K562 (cell line): ENCODE measurements around the gene ARID3B. TPM values are rescaled to one million over a fixed set of nuclear protein-coding genes. Genes with fewer than 3 reads are reported as not detected.

ENCODE experiments used
- MYNN ChIP-seq, 2 experiments: sonication (generic); formaldehyde crosslinking in 1 of 2; IDR thresholded peaks; 2 replicates each; pipeline versions ENCODE4 v1.5.0 to v1.6.1; 2016 to 2020; ENCODE audit warnings: antibody characterized with exemption in 1 of 2, missing genetic modification reagents in 1 of 2
- RAD21 ChIP-seq, 2 experiments: fragments of 250-450 bp in 1 of 2; fragments of 450-650 bp in 1 of 2; sonication (Bioruptor Pico) in 1 of 2; formaldehyde crosslinking in 1 of 2; IDR thresholded peaks in 1 of 2; conservative IDR thresholded peaks in 1 of 2; 2 replicates each; pipeline versions ENCODE4 v1.4.0 to v1.8.0; 2020 to 2022; ENCODE audit warnings: mild to moderate bottlenecking in 2 of 2, moderate library complexity in 1 of 2
- RBM17 ChIP-seq: fragments of 200-400 bp; formaldehyde crosslinking; IDR thresholded peaks from 2 replicates; pipeline ENCODE4 v1.6.1; 2017; ENCODE audit warnings: low read depth, mild to moderate bottlenecking, low read length, borderline replicate concordance
- TEAD2 ChIP-seq: fragments of 450-650 bp; IDR thresholded peaks from 2 replicates; pipeline ENCODE4 v1.6.1; 2016; ENCODE audit warnings: missing genetic modification characterization, control low read depth, missing compliant biosample characterization
- ZNF217 ChIP-seq: sonication (generic); formaldehyde crosslinking; IDR thresholded peaks from 2 replicates; pipeline ENCODE4 v1.8.0; 2022; ENCODE audit warnings: mild to moderate bottlenecking, missing genetic modification reagents
- polyA plus RNA-seq, 8 experiments: library from polyadenylated mRNA; depleted of rRNA in 4 of 8; stranded (reverse) in 5 of 8; unstranded in 3 of 8; fragments of >200 nt; fragmentation: Nextera tagmentation in 2 of 8; fragmentation: Illumina TruSeq in 1 of 8; extraction: Ambion mirVana in 2 of 8; extraction: Trizol in 1 of 8; gene quantifications; 2 replicates each; pipeline versions ENCODE4 v1.2.1 to v1.2.3, GENCODE V29; 2011 to 2014; ENCODE audit warnings: inconsistent platforms in 1 of 8, missing spikeins in 1 of 8
- total RNA-seq, 7 experiments: library from RNA; depleted of rRNA in 6 of 7; stranded (reverse); fragments of >200 nt in 6 of 7; fragmentation: Illumina TruSeq in 2 of 7; extraction: Trizol in 2 of 7; gene quantifications; 2 replicates each; pipeline versions ENCODE4 v1.2.1 to v1.2.3, GENCODE V29; 2011 to 2021; ENCODE audit warnings: low replicate concordance in 1 of 7
- TF ChIP-seq, protein P1 (sequence below): IDR thresholded peaks from 2 replicates; pipeline ENCODE4 v1.6.1; 2011; ENCODE audit warnings: borderline replicate concordance, low read depth, mild to moderate bottlenecking, moderate library complexity, low read length; ENCODE audit not compliant: insufficient read depth, poor library complexity, severe bottlenecking
- TF ChIP-seq, protein P2 (sequence below), 3 experiments: IDR thresholded peaks in 2 of 3; conservative IDR thresholded peaks in 1 of 3; 2 replicates each; pipeline ENCODE4 v1.5.1; 2011 to 2012; ENCODE audit warnings: low read length in 3 of 3, mild to moderate bottlenecking in 3 of 3, control low read depth in 2 of 3, improper control_type of control experiment in 1 of 3, inconsistent platforms in 1 of 3, low read depth in 1 of 3, mixed read lengths in 1 of 3, moderate library complexity in 1 of 3; ENCODE audit not compliant: insufficient read depth in 2 of 3
- TF ChIP-seq, protein P3 (sequence below), 2 experiments: fragments of 450-650 bp; formaldehyde crosslinking in 1 of 2; IDR thresholded peaks; 2 replicates each; pipeline versions ENCODE4 v1.4.0 to v1.6.1; 2014 to 2020; ENCODE audit warnings: mild to moderate bottlenecking in 2 of 2, borderline replicate concordance in 1 of 2, low read depth in 1 of 2

ARID3B gene
- total and polyA plus RNA-seq, 9 of the 15 experiments (the other 6 are each of a cell fraction or from before 2014, with no cell fraction given) = 0.32 to 15.1 (median 7.1) TPM

DNA sequence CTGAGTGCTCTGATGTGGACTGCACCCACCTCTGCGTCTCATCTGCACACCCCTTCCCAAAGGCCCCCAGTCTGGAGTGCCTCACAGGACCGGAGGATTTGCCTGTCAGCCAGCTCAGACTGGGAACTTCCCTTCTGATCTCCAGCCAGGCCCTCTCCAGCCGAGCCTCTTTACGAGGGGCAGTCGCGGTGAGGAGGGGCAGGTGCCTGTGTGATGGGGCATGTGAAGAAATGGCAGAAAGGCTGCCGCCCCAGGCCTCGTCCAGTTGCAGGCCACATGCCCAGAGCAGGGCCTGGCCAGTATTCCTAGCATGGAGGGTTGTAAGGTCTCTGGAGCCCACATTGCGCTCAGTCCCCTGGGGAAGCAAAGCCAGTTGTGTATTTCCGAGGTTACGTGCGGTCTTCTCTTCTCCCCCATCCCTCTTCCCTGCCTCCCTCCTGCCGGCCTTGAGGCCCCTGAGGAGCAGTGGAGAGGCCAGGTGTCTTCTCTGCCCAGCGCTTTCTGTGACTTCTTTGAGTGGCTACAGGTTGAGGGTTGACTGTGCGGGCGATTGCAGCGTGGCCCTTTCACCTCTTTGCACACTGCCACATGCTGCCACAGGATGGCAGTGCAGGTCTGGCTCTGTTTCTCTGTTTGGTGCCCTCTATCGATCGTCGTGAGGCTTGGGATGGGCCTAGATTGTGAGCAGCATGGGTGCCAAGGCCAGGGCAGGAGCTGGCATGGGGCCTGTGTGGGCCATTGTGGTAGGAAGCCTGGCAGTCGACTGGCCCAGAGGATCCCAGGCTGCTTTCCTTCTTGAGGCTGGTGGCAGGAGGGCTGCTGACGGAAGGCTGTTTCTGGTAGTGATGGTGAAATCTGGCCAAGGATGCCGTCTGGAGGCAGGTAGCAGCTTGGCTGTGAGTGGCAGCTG lies 79.9 kb downstream of the ARID3B start (continued):
- TF ChIP-seq RAD21 (CRISPR knock-in tag; conservative IDR thresholded peaks at IDR 0.05 in 1 of 2, IDR thresholded peaks at IDR 0.05 in 1 of 2) (peak; percentile 15 to 62; a peak in 2 of 4 replicates), TEAD2 (no peak), ZNF217 (no peak), RBM17 (no peak), MYNN (IDR thresholded peaks at IDR 0.05) (peak; percentile 61; the same call in 1 of the 2 replicates), MYNN (CRISPR knock-in tag; IDR thresholded peaks at IDR 0.05) (no peak)
- TF ChIP-seq, protein P1, sequence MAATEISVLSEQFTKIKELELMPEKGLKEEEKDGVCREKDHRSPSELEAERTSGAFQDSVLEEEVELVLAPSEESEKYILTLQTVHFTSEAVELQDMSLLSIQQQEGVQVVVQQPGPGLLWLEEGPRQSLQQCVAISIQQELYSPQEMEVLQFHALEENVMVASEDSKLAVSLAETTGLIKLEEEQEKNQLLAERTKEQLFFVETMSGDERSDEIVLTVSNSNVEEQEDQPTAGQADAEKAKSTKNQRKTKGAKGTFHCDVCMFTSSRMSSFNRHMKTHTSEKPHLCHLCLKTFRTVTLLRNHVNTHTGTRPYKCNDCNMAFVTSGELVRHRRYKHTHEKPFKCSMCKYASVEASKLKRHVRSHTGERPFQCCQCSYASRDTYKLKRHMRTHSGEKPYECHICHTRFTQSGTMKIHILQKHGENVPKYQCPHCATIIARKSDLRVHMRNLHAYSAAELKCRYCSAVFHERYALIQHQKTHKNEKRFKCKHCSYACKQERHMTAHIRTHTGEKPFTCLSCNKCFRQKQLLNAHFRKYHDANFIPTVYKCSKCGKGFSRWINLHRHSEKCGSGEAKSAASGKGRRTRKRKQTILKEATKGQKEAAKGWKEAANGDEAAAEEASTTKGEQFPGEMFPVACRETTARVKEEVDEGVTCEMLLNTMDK = peak; percentile 98
- TF ChIP-seq, protein P2, sequence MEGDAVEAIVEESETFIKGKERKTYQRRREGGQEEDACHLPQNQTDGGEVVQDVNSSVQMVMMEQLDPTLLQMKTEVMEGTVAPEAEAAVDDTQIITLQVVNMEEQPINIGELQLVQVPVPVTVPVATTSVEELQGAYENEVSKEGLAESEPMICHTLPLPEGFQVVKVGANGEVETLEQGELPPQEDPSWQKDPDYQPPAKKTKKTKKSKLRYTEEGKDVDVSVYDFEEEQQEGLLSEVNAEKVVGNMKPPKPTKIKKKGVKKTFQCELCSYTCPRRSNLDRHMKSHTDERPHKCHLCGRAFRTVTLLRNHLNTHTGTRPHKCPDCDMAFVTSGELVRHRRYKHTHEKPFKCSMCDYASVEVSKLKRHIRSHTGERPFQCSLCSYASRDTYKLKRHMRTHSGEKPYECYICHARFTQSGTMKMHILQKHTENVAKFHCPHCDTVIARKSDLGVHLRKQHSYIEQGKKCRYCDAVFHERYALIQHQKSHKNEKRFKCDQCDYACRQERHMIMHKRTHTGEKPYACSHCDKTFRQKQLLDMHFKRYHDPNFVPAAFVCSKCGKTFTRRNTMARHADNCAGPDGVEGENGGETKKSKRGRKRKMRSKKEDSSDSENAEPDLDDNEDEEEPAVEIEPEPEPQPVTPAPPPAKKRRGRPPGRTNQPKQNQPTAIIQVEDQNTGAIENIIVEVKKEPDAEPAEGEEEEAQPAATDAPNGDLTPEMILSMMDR (IDR thresholded peaks at IDR 0.05 in 2 of 3, conservative IDR thresholded peaks at IDR 0.05 in 1 of 3; ENCODE audit: insufficient read depth in 2 of 3, low read depth in 1 of 3, low read length in 3 of 3) = peak; percentile 94 to 99 (median 99)
- TF ChIP-seq, protein P3, sequence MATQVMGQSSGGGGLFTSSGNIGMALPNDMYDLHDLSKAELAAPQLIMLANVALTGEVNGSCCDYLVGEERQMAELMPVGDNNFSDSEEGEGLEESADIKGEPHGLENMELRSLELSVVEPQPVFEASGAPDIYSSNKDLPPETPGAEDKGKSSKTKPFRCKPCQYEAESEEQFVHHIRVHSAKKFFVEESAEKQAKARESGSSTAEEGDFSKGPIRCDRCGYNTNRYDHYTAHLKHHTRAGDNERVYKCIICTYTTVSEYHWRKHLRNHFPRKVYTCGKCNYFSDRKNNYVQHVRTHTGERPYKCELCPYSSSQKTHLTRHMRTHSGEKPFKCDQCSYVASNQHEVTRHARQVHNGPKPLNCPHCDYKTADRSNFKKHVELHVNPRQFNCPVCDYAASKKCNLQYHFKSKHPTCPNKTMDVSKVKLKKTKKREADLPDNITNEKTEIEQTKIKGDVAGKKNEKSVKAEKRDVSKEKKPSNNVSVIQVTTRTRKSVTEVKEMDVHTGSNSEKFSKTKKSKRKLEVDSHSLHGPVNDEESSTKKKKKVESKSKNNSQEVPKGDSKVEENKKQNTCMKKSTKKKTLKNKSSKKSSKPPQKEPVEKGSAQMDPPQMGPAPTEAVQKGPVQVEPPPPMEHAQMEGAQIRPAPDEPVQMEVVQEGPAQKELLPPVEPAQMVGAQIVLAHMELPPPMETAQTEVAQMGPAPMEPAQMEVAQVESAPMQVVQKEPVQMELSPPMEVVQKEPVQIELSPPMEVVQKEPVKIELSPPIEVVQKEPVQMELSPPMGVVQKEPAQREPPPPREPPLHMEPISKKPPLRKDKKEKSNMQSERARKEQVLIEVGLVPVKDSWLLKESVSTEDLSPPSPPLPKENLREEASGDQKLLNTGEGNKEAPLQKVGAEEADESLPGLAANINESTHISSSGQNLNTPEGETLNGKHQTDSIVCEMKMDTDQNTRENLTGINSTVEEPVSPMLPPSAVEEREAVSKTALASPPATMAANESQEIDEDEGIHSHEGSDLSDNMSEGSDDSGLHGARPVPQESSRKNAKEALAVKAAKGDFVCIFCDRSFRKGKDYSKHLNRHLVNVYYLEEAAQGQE (IDR thresholded peaks at IDR 0.05; ENCODE audit: borderline replicate concordance) = peak; percentile 41; the same call in 1 of the 2 replicates
- TF ChIP-seq, protein P3 (CRISPR knock-in tag; IDR thresholded peaks at IDR 0.05; ENCODE audit: low read depth) = no peak
- TF ChIP-seq, all 486 proteins: peak for 27
